CD8-positive, alpha-beta memory T cell (primary cell): ENCODE results near the gene DDAH1. TPM values are rescaled to one million over a fixed set of nuclear protein-coding genes. Genes with fewer than 3 reads are reported as not detected.
A peak's percentile ranks its signal among the peaks of the same experiment; 100 is the strongest.
"Not testable (repeated sequence)": the region's sequence is repeated elsewhere in the genome, so short reads cannot be mapped to it uniquely, and the experiment has no call there.

Experiments used
- CTCF ChIA-PET: fragments of 350-600 bp; sonication (Branson Sonifier 250); formaldehyde crosslinking; loops from one replicate; lab custom pipeline; 2021; ENCODE audit warnings: antibody characterized with exemption; lab: Charles Lee
- POLR2A ChIA-PET: fragments of 350-600 bp; sonication (Branson Sonifier 250); formaldehyde crosslinking; loops from one replicate; lab custom pipeline; 2021; ENCODE audit warnings: antibody characterized with exemption; lab: Charles Lee
- DNase-seq, 5 donors: peaks; one replicate each; pipeline versions ENCODE4 v3.0.0 to v3.0.0-alpha.2; 2020 to 2022; ENCODE audit warnings: mixed read lengths in 1 of 5
- H3K27ac ChIP-seq: one replicate; pipeline ENCODE4 v1.7.0; 2013; ENCODE audit warnings: low read depth, mild to moderate bottlenecking, low read length, moderate library complexity
- H3K27me3 ChIP-seq: 2 replicates; pipeline ENCODE4 v1.7.0; 2013; ENCODE audit warnings: low read length, mild to moderate bottlenecking; ENCODE audit not compliant: insufficient read depth, poor library complexity, severe bottlenecking
- H3K36me3 ChIP-seq: 2 replicates; pipeline ENCODE4 v1.7.0; 2013; ENCODE audit warnings: mild to moderate bottlenecking, low read length, moderate library complexity; ENCODE audit not compliant: insufficient read depth
- H3K4me1 ChIP-seq: 2 replicates; pipeline ENCODE4 v1.7.0; 2013; ENCODE audit warnings: mild to moderate bottlenecking, low read length, moderate library complexity; ENCODE audit not compliant: insufficient read depth
- H3K4me3 ChIP-seq: 2 replicates; pipeline ENCODE4 v1.7.0; 2013; ENCODE audit warnings: mild to moderate bottlenecking, low read length
- H3K9me3 ChIP-seq: 2 replicates; pipeline ENCODE4 v1.7.0; 2013; ENCODE audit warnings: mild to moderate bottlenecking, low read length
- H3K27ac Mint-ChIP-seq, 8 donors: one replicate each; pipeline ENCODE4 v1.8.0; 2020 to 2021; ENCODE audit warnings: mixed read lengths in 8 of 8, mild to moderate bottlenecking in 6 of 8, inconsistent platforms in 3 of 8, moderate library complexity in 3 of 8
- H3K27me3 Mint-ChIP-seq, 2 donors: one replicate each; pipeline ENCODE4 v1.8.0; 2020 to 2021; ENCODE audit warnings: mixed read lengths in 2 of 2, mild to moderate bottlenecking in 1 of 2, moderate library complexity in 1 of 2
- H3K36me3 Mint-ChIP-seq, 3 donors: one replicate each; pipeline ENCODE4 v1.8.0; 2020 to 2021; ENCODE audit warnings: mixed read lengths in 3 of 3, inconsistent platforms in 1 of 3, mild to moderate bottlenecking in 1 of 3
- H3K4me1 Mint-ChIP-seq, 3 donors: one replicate each; pipeline ENCODE4 v1.8.0; 2020 to 2021; ENCODE audit warnings: mixed read lengths in 3 of 3, inconsistent platforms in 1 of 3, mild to moderate bottlenecking in 1 of 3
- H3K4me3 Mint-ChIP-seq, 7 donors: one replicate each; pipeline ENCODE4 v1.8.0; 2020 to 2021; ENCODE audit warnings: mixed read lengths in 7 of 7, mild to moderate bottlenecking in 6 of 7, moderate library complexity in 4 of 7, inconsistent platforms in 2 of 7
- H3K9me3 Mint-ChIP-seq, 5 donors: one replicate each; pipeline ENCODE4 v1.8.0; 2020 to 2022; ENCODE audit warnings: mixed read lengths in 5 of 5, mild to moderate bottlenecking in 3 of 5, moderate library complexity in 2 of 5, inconsistent platforms in 1 of 5
- polyA plus RNA-seq: library from polyadenylated mRNA; unstranded; fragments of 300-500 nt; fragmentation: Illumina TruSeq; gene quantifications from one replicate; pipeline ENCODE4 v1.2.3, GENCODE V29; 2021
- total RNA-seq, 2 experiments: library from RNA; stranded (reverse); gene quantifications; one replicate each; pipeline ENCODE4 v1.2.3, GENCODE V29; 2021

Gene DDAH1
- total RNA-seq (not detected), polyA plus RNA-seq (not detected)

DNA sequence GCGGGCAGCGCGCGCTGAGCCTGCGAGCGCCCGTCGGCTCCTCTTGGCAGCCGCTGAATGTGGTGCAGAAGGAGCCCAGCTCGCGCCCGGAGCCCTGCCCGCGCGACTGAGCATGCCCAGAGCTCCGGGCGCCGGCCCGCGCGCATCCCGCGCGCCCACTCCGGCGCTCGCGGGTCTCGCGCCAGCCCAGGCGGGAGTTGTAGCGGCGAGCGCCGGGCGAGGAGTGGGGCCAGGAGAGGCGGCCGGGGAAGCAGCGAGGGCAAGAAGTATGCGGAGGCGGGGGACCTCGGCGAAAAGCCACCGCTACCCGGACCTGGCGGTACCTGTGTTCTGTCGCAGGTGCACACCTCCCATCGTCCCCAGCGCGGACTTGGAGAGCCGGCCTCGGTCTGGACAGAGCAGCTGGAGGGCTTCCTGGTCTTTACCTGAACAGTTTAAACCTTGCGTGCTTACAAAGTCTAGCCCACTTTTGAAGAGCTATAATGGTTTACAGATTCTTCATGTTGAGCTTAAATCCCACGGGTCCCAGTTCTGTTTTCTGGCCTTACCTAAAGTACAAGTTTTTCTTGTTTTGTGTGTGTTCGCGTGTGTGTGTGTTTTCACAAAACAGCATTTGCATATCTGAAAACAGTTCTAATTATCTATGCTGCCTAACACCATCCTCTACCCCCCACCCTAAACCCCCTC is at the start of gene DDAH1:
DDAH1 (minus strand) TSS at position 61 of the 687 bp plus-strand sequence. CDS start 114 bp downstream, outside the sequence.
- peak within 1 kb of the TSS in 6 of 7 donors; percentile 16 to 73 (median 63) for H3K4me3 Mint-ChIP-seq
- Histone ChIP-seq H3K27ac (no peak within 1 kb of the TSS), H3K27me3 (peaks cover 8% of the 10 kb centered on the region), H3K36me3 (no peaks in the 10 kb centered on the region), H3K4me3 (no peak within 1 kb of the TSS), H3K9me3 (no peaks in the 10 kb centered on the region), H3K4me1 (no peaks in the 10 kb centered on the region)
- ChIA-PET POLR2A (no interaction called here), CTCF (no interaction called here)
- H3K9me3 Mint-ChIP-seq = peaks cover 0 to 4% (median 2%) of the 10 kb centered on the region in 5 donors
- peak within 1 kb of the TSS in 1 of 8 donors; percentile 72 for H3K27ac Mint-ChIP-seq
- H3K4me1 Mint-ChIP-seq = peaks cover 6 to 15% (median 14%) of the 10 kb centered on the region in 3 donors
- peaks cover 50 to 80% of the 10 kb centered on the region in 2 donors for H3K27me3 Mint-ChIP-seq
- no peak for DNase-seq
- H3K36me3 Mint-ChIP-seq = peaks cover 0 to 1% (median 0%) of the 10 kb centered on the region in 3 donors

DNA sequence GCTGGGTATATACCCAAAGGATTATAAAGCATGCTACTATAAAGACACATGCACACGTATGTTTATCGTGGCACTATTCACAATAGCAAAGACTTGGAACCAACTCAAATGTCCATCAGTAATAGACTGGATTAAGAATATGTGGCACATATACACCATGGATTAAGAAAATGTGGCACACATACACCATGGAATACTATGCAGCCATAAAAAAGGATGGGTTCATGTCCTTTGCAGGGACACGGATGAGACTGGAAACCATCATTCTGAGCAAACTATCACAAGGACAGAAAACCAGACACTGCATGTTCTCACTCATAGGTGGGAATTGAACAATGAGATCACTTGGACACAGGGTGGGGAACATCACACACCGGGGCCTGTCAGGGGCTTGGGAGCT is 49.0 kb upstream of the DDAH1 start:
- DNase-seq, H3K4me1 Mint-ChIP-seq, CTCF ChIA-PET, H3K4me1 ChIP-seq, H3K4me3 Mint-ChIP-seq, H3K27ac Mint-ChIP-seq, H3K27me3 ChIP-seq, H3K27ac ChIP-seq, POLR2A ChIA-PET, H3K9me3 ChIP-seq, H3K27me3 Mint-ChIP-seq, H3K36me3 Mint-ChIP-seq, H3K4me3 ChIP-seq, H3K36me3 ChIP-seq: not testable (repeated sequence)
- H3K9me3 Mint-ChIP-seq = peaks cover 0 to 16% (median 8%) of the 10 kb centered on the region in 5 donors

DNA sequence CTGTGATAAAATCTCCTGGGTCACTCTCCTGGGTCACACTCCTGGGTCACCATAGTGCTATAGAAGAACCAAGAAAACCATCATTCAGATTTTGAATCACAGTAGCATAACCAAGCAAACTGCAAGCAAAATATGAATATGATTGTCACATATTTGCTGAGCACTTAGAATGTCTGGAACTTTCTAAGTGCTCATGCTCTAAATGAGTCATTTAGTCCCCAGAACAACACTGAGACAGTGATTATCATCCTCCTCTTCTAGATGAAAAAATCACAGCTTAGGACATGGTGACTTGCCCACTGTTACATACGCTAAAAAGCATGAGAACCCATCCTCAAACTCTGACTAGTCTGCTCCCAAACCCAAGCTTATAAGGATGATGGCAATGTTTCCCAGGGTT is 39.5 kb upstream of the DDAH1 start:
- Mint-ChIP-seq H3K27ac (no peak overlapping the region), H3K27me3 (peaks cover 4 to 31% of the 10 kb centered on the region in 2 donors), H3K4me3 (no peak overlapping the region), H3K4me1 (no peaks in the 10 kb centered on the region), H3K9me3 (peaks cover 0 to 15% (median 5%) of the 10 kb centered on the region in 5 donors), H3K36me3 (no peaks in the 10 kb centered on the region)
- Histone ChIP-seq H3K4me3 (no peak overlapping the region), H3K27ac (no peak overlapping the region), H3K9me3 (no peaks in the 10 kb centered on the region), H3K4me1 (no peaks in the 10 kb centered on the region), H3K36me3 (no peaks in the 10 kb centered on the region), H3K27me3 (no peaks in the 10 kb centered on the region)
- DNase-seq = no peak
- POLR2A ChIA-PET = no interaction called here
- CTCF ChIA-PET = no interaction called here

DNA sequence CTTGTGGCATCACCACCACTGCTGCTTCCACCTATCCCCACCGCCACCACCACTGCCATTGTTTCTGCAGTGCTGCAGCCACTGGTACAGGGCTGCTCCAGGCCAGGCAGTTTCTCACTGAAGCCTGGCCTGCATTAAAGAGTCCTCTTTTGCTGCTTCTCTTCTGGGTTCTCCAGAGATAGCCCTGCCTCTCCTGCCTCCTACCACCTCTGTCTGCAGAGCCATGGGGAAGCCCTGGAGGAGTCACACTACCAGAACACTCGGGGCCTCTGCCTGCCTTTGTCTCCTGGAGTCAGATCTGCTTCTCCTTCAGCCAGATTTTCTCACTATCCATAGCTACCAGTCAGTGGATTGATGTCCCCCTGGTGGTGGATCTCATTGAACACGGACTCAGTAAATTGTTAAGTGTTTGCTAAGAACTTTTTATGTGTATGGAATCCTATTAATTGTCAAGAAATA is 37.7 kb upstream of the DDAH1 start:
- POLR2A ChIA-PET = no interaction called here
- H3K27me3 Mint-ChIP-seq = peaks cover 4 to 30% of the 10 kb centered on the region in 2 donors
- H3K36me3 Mint-ChIP-seq = no peaks in the 10 kb centered on the region
- H3K27ac Mint-ChIP-seq = no peak overlapping the region
- peaks cover 0 to 17% (median 5%) of the 10 kb centered on the region in 5 donors for H3K9me3 Mint-ChIP-seq
- Histone ChIP-seq H3K9me3 (no peaks in the 10 kb centered on the region), H3K36me3 (no peaks in the 10 kb centered on the region), H3K4me1 (no peaks in the 10 kb centered on the region), H3K27me3 (no peaks in the 10 kb centered on the region), H3K4me3 (no peak overlapping the region), H3K27ac (no peak overlapping the region)
- no peak for DNase-seq
- no peak overlapping the region for H3K4me3 Mint-ChIP-seq
- CTCF ChIA-PET = no interaction called here
- H3K4me1 Mint-ChIP-seq = no peaks in the 10 kb centered on the region

DNA sequence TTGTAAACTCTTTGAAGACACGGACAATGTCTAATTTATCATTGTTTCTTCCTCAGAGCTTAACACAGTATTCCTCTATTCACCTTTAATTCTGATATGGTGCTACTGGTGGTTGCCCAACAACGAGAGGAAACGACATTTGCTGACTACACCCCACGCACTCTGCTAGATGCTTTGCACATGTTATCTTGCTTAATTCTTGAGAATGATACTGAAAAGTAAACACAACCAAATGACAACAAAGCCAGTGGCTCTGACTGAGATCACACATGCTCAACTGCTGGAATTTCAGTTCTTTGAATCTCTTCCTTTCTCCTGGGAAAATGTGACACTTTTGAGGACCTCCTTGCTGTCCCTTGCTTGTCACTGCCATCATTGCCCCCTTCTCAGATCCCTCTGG is 37.2 kb upstream of the DDAH1 start:
- POLR2A ChIA-PET = no interaction called here
- H3K27me3 ChIP-seq = no peaks in the 10 kb centered on the region
- no peaks in the 10 kb centered on the region for H3K36me3 ChIP-seq
- no peak overlapping the region for H3K4me3 Mint-ChIP-seq
- H3K36me3 Mint-ChIP-seq = no peaks in the 10 kb centered on the region
- no peak for DNase-seq
- no peak overlapping the region for H3K4me3 ChIP-seq
- H3K9me3 Mint-ChIP-seq = peaks cover 0 to 17% (median 5%) of the 10 kb centered on the region in 5 donors
- CTCF ChIA-PET = no interaction called here
- no peak overlapping the region for H3K27ac ChIP-seq
- no peaks in the 10 kb centered on the region for H3K4me1 ChIP-seq
- H3K4me1 Mint-ChIP-seq = no peaks in the 10 kb centered on the region
- H3K9me3 ChIP-seq = no peaks in the 10 kb centered on the region
- peaks cover 4 to 30% of the 10 kb centered on the region in 2 donors for H3K27me3 Mint-ChIP-seq
- H3K27ac Mint-ChIP-seq = no peak overlapping the region

DNA sequence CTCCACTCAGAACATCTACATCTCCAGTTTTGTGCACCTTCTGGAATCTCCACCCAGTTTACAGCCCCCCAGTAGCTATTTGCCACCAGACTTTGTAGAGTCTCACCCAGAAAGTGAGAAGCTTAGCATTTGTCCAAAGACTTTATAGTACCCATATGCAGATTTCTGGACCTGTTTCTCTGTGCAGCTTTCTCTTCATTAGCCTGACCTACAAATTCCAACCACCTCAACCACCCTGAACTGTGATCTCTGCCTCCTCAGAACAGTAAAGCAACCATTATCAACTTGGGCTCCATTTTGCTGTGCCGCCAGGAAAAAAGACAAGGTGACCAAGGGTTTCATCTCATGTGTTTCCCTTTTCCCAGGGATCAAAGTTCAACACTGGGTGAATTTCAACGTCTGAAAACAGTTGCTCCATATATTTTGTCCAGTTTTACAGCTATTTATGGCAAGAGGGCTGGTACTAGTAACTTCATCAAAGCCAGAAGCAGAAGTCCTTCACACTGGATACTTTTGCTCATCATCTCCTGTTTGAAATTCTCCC is 36.5 kb upstream of the DDAH1 start:
- no peaks in the 10 kb centered on the region for H3K36me3 ChIP-seq
- H3K27ac ChIP-seq = no peak overlapping the region
- H3K4me3 ChIP-seq = no peak overlapping the region
- peaks cover 0 to 17% (median 5%) of the 10 kb centered on the region in 5 donors for H3K9me3 Mint-ChIP-seq
- no peaks in the 10 kb centered on the region for H3K36me3 Mint-ChIP-seq
- no peaks in the 10 kb centered on the region for H3K4me1 Mint-ChIP-seq
- POLR2A ChIA-PET = no interaction called here
- DNase-seq = no peak
- H3K4me1 ChIP-seq = no peaks in the 10 kb centered on the region
- H3K27me3 ChIP-seq = no peaks in the 10 kb centered on the region
- H3K4me3 Mint-ChIP-seq = no peak overlapping the region
- peaks cover 4 to 27% of the 10 kb centered on the region in 2 donors for H3K27me3 Mint-ChIP-seq
- no peak overlapping the region for H3K27ac Mint-ChIP-seq
- CTCF ChIA-PET = no interaction called here
- H3K9me3 ChIP-seq = no peaks in the 10 kb centered on the region

DNA sequence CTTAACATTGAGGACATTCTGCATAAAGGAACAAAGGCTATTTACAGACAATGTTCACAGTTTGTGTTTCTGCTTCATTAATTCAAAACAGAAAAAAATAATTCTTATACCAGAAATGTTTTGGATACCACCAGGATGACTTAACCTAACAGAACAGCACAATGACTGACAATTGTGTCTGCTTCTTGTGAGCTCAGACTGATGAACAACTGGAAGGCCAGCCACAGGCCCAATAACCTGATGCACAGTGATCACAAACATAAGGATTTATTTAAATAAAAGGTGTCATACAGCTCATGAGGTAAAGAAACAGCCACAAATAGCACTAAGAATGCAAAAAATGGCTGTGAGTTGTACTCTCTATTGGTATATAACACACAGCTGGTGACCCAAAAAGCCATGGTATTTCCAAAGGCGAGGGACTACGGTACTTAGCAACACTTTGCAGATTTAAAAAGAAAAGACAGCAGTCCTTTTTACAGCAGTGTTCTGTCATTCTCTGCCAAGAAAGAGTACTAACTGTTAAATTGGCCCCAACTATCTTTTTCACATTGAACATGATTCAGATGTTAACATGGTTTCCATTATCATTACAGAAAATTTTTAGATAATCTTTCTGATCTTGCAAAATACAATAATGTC is 32.1 kb upstream of the DDAH1 start:
- H3K4me1 ChIP-seq = no peaks in the 10 kb centered on the region
- CTCF ChIA-PET = no interaction called here
- no peak overlapping the region for H3K27ac ChIP-seq
- POLR2A ChIA-PET = no interaction called here
- DNase-seq = no peak
- H3K9me3 ChIP-seq = no peaks in the 10 kb centered on the region
- Mint-ChIP-seq H3K27ac (no peak overlapping the region), H3K4me1 (no peaks in the 10 kb centered on the region), H3K9me3 (peaks cover 0 to 13% (median 5%) of the 10 kb centered on the region in 5 donors), H3K27me3 (peaks cover 6 to 12% of the 10 kb centered on the region in 2 donors), H3K36me3 (no peaks in the 10 kb centered on the region), H3K4me3 (no peak overlapping the region)
- H3K4me3 ChIP-seq = no peak overlapping the region
- H3K27me3 ChIP-seq = no peaks in the 10 kb centered on the region
- no peaks in the 10 kb centered on the region for H3K36me3 ChIP-seq

DNA sequence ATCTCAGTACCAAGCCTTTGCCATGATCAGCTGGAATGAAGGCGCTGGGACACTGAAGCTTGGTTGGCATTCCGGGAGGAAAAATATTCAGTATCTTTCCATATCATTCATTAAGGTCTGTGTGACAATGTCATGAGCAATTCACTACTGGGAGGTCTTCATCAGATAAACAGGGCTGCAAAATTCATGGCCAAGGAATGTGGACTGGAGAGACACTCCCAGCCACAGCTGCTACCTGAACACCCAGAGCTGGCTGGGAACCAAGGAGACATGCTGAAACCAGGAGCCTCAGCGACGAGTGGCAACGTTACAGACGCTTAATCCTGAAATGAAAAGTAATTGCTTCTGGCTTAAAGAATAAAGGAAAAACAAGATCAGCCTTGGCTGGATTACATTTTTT is 30.6 kb upstream of the DDAH1 start:
- ChIA-PET POLR2A (no interaction called here), CTCF (no interaction called here)
- Histone ChIP-seq H3K27me3 (no peaks in the 10 kb centered on the region), H3K4me1 (no peaks in the 10 kb centered on the region), H3K36me3 (no peaks in the 10 kb centered on the region), H3K4me3 (no peak overlapping the region), H3K27ac (no peak overlapping the region), H3K9me3 (no peaks in the 10 kb centered on the region)
- Mint-ChIP-seq H3K4me1 (no peaks in the 10 kb centered on the region), H3K36me3 (no peaks in the 10 kb centered on the region), H3K9me3 (peaks cover 0 to 4% (median 3%) of the 10 kb centered on the region in 5 donors), H3K27ac (no peak overlapping the region), H3K4me3 (no peak overlapping the region), H3K27me3 (peaks cover 4 to 10% of the 10 kb centered on the region in 2 donors)
- no peak for DNase-seq
